ENCODE results near the gene ANKRD12.
A peak's percentile ranks its signal among the peaks of the same experiment; 100 is the strongest.
"Not testable (repeated sequence)": the region's sequence is repeated elsewhere in the genome, so short reads cannot be mapped to it uniquely, and the experiment has no call there.

ANKRD12 gene

DNA sequence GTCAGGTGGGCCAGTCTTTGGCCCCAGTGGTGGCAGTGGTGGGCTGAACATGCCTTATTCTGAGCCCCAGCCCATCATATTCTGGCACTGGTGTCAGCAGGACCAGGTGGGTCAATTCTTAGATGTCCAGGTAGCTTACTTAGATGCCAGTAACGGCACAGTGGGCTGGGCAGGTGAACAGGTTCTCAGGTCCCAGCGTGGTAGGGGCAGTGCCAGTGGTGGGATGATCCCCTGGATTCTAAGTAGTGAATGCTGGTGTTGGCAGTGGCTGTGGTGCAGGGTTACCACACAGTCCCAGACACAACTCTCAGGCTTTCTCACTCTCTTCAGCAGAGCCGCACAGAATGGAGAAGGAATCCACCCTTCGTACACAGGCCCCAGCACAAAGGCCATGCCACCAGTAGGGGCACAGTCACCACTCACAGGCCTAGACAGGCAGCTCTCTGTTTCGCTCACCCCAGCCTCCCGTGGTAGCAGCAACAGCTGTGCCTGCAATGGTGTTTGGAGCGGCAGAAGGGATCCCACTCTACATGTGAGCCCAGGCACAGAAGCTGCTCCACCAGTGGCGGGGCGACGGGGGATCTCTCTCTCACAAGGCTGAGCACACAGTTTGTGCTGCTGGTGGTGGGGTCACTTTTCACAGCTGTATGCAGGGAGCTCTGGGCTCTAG is 97.3 kb downstream of the ANKRD12 start:
- no peak for DNase-seq (ENCODE audit: low spot score)

DNA sequence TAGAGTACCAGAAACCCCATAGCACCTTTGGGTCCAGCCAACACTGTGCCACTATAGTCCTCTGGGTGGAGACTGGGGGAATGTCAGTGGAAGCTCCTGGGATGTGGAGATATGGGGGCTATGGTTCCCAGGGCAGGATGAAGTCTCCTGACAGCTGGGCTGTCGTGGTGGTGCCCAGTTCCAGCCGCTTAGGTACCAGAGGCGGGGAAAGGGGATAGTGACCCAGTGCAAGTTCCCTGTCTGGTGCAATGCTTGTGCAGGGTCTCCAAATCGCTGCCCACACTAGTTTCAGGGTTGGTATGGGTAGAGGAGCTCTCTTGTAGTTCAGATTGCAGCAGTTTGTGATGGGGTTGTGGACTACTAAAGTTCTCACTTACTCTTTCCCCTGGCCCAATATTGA is 97.9 kb downstream of the ANKRD12 start:
- no peak for DNase-seq (ENCODE audit: low spot score)

DNA sequence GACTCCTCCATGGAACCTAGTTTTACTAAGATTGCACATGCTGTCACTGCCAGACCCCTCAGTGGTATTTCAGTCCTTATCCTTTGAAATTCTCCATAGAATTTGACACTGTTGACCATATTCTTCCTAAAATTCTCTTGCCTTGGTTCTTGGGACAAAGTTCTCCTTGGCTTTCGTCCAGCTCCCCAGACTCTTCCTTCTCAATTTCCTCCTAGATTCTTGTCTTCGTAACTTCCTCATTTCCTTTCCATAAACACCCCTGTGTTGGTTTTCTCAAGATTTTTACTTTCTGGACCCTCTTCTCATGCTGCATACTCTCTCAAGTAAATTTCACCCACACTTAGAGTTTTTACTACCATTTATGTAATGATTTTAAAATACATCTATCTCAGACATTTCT is 101.4 kb downstream of the ANKRD12 start:
- no peak for DNase-seq (ENCODE audit: low spot score)

DNA sequence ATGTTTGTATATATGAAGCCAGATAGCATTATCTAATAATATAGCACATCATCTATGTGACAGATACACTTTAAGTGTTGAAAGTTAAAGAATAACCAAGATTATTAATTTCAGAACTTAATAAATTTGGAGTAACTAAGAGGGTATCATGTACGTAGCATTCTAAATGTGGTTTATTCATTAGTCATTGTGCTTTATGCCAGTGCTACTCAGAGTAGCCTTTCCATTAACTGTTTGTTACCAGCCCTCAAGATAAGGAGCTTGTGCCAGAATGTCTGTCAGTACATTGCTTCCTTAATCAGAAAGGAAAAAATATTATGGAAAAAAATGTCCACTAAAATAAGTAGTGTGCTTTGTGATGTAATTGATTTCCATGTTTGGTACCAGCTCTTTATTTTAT is 103.1 kb downstream of the ANKRD12 start:
- no peak for DNase-seq (ENCODE audit: low spot score)

- DNase-seq (ENCODE audit: low spot score), result no peak
Observed at GRCh38 chr18:9240270-9240669, 103.7 kb downstream of the ANKRD12 start.

- DNase-seq (ENCODE audit: low spot score), result no peak
Observed at GRCh38 chr18:9243029-9243428, 106.4 kb downstream of the ANKRD12 start.

GRCh38 chr18:9244376-9244775 is 107.8 kb downstream of the ANKRD12 start:
- no peak for DNase-seq (ENCODE audit: low spot score)

DNA sequence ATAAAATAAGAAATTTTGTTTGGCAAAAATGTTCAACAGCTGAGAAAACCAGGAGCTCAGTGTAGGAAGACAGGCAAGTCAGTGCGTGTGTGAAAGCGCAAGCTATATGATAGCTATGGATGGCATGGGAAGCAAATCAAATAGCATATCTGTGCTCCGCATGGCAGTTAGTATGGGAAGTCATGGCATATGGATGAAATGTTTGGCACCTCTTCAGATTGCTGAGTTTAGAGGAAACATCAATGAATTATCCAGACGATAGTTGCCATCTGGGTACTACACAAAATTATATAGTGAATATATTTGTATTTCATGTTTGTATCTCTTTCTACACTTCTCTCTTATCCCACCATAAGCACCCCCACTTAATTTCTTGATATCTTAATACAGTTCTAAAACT is 112.1 kb downstream of the ANKRD12 start:
- DNase-seq (ENCODE audit: low spot score), result no peak

GRCh38 chr18:9249254-9249653 is 112.7 kb downstream of the ANKRD12 start:
- DNase-seq (ENCODE audit: low spot score), result no peak

DNA sequence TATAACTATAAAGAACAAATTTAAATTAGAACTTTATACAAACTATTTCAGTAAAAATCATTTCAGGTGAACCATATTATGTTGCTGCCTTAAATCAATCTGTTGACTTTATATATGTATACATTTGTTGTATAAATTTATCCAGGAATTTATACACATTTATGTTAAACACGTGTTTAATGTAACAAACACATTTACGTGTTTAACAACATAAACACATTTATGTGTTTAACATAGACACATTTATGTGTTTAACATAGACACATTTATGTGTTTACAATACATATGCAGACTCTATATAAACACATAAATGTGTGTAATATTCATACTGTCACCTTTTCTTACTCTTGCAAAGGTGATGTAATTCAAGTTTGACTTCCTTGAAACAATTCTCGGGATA is 122.6 kb downstream of the ANKRD12 start:
- no peak for DNase-seq (ENCODE audit: low spot score)

- no peak for DNase-seq (ENCODE audit: low spot score)
Observed at GRCh38 chr18:9260388-9261380, 124.1 kb downstream of the ANKRD12 start.

GRCh38 chr18:9263264-9263663 is 126.7 kb downstream of the ANKRD12 start:
- DNase-seq (ENCODE audit: low spot score), result no peak

DNA sequence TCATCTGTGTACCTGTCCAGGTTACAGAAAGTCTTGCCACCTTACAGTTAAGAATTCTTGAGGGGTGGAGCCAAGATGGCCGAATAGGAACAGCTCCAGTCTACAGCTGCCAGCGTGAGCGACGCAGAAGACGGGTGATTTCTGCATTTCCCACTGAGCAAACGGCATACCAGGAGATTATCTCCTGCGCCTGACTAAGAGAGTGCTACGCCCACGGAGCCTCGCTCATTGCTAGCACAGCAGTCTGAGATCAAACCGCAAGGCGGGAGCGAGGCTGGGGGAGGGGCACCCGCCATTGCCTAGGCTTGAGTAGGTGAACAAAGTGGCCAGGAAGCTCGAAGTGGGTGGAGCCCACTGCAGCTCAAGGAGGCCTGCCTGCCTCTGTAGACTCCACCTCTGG is 128.2 kb downstream of the ANKRD12 start:
- not testable (repeated sequence) for DNase-seq (ENCODE audit: low spot score)

- no peak for DNase-seq (ENCODE audit: low spot score)
Observed at GRCh38 chr18:9273221-9273620, 136.6 kb downstream of the ANKRD12 start.

DNA sequence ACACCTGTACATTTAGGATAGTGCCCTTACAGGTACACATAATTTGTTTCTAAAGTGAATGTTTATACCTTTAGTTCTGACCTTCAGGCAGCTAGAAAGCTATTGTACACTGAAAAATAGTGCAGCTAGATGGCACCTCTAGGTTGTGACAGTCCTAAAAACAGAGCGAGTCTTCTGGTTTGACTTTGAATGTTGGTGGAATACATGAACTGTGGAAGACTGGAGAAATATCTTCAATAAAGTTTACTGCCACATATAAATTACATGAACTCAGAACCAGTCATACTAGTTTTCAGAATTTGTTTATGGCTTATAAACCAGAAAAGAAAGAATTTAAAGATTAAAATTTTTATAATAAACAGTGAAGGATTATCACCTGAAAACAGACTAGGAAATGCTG is 139.3 kb downstream of the ANKRD12 start:
- DNase-seq (ENCODE audit: low spot score), result no peak

GRCh38 chr18:9278028-9278427 is 141.4 kb downstream of the ANKRD12 start:
- no peak for DNase-seq (ENCODE audit: low spot score)

DNA sequence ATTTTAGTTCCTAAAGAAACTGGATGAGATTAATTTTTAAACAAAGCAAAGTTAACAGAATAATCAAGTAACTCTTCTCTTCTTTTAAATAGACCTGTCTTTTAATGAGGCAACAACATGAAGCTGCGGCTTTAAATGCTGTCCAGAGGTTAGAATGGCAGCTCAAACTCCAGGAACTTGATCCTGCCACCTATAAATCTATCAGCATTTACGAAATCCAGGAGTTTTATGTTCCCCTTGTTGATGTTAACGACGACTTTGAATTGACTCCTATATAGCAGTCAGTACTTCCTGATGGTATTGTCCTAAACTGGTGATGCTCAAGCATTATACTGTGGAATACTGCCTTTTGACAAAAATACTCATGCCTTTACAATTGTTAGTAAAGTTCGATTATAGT is 144.3 kb downstream of the ANKRD12 start:
- no peak for DNase-seq (ENCODE audit: low spot score)

GRCh38 chr18:9281780-9282179 is 145.2 kb downstream of the ANKRD12 start:
- no peak for DNase-seq (ENCODE audit: low spot score)

- DNase-seq (ENCODE audit: low spot score), result no peak
Observed at GRCh38 chr18:9283791-9284190, 147.2 kb downstream of the ANKRD12 start.

DNA sequence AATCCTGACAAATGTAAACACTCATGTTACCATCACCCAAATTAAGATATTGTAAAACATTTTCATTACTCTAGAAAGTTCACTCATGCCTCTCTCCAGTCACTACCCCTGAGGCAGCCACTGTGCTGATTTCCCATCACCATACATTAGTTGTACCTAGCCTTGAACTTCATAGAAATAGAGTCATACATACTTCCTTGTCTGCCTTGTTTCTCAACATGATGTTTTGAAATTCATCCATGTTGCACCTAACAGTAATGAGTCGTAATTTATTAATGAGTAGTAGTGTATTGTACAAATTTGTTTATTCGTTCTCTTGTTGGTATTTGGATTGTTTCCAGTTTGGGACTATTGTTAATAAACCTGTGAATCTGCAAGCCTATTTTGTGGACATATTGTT is 149.0 kb downstream of the ANKRD12 start:
- DNase-seq (ENCODE audit: low spot score), result no peak

DNA sequence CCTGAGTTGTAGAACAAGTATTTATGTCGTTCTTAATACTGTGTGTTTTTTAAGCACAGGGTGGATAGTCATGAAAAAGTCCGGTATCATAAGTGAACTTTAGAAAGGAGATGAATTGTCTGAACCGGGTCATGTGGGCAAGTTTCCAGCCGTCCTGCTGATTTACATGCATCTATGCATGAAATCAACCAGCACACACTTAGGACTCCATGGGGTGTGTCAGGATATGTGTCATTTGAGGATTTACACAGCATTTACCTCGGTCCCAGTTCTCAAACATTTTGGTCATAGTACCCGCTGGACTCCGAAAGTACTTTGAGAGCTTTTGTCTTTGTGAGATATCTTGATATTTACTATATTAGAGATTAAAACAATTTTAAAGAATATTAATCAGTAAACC is 150.5 kb downstream of the ANKRD12 start:
- no peak for DNase-seq (ENCODE audit: low spot score)

- no peak for DNase-seq (ENCODE audit: low spot score)
Observed at GRCh38 chr18:9289698-9290097, 153.1 kb downstream of the ANKRD12 start.

DNA sequence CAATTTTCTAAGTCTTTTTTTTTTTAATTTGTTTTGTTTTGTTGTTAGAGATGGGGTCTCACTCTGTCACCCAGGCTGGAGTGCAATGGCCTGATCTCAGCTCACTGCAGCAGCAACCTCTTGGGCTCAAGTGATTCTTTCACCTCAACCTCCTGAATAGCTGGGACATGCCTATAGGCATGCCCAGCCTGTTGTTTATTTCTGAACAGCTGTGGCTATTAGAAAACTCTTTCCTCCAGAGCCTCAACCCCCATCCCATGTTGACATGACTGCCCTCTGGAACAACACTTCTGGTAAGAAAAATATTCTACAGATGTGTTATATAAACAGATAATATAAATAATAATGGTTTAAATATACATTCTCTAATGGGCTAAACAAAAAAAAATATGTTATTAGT is 153.6 kb downstream of the ANKRD12 start:
- peak; percentile 43 for DNase-seq (ENCODE audit: low spot score)

All from AG08396 (cell line).